Ureter (tissue), 1 donor: ENCODE measurements around the gene UTS2. TPM values are rescaled to one million over a fixed set of nuclear protein-coding genes. Genes with fewer than 3 reads are reported as not detected.

ENCODE experiments used
- DNase-seq: peaks from one replicate; pipeline ENCODE4 v3.0.0-alpha.2; 2020; ENCODE audit warnings: low spot score
- total RNA-seq: library from RNA; stranded (reverse); gene quantifications from one replicate; pipeline ENCODE4 v1.2.4, GENCODE V29; 2023
- donor health status: DM: yes; HTN: yes; CAD: no.

Gene UTS2
- total RNA-seq, 1 donor from 2014 or later = not detected

GRCh38 chr1:7863756-7864328, 11.0 kb upstream of the UTS2 start:
- DNase-seq = no peak

GRCh38 chr1:7862211-7863060, 9.6 kb upstream of the UTS2 start:
- no peak for DNase-seq

DNA sequence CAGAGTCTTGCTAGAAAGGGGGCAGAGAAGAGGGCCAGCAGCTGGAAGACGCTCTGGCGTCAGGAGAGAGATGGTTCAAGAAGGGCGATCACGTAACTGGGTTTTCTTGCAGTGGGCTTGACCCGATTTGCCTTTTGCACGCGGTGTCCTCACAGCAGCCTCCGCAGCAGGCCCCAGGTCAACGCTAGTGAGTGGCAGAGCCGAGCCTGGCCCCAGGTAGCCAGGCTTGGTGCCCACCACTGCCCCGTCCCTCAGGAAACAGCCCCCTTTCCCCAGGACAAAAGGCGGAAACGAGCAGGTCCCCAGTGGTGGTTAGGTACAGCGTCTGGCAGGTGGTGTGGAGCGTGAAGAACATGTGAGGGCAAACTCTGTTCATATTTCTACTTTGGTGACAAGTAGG, 8.6 kb upstream of the UTS2 start:
- no peak for DNase-seq

GRCh38 chr1:7860130-7860529, 7.3 kb upstream of the UTS2 start:
- no peak for DNase-seq

- DNase-seq = no peak
Observed at GRCh38 chr1:7859406-7859805, 6.5 kb upstream of the UTS2 start.

GRCh38 chr1:7857985-7858384, 5.1 kb upstream of the UTS2 start:
- no peak for DNase-seq

GRCh38 chr1:7857000-7857399, 4.1 kb upstream of the UTS2 start:
- no peak for DNase-seq

GRCh38 chr1:7856345-7856744, 3.5 kb upstream of the UTS2 start:
- no peak for DNase-seq

DNA sequence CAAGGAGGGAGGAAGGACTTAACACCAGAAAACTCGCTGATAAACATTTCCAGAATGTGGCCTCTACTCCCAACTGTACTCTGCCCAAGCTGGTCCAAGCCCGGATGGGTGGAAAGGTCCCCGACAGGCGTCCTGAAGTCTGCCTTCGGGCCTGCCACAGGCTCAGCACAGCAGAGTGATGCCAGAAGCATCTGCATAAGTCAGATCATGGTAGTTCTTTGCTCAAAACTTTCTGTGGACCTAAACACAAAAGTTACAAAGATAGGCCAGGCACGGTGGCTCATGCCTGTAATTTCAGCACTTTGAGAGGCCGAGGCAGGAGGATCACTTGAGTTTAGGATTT, 790 bp upstream of the UTS2 start:
- no peak for DNase-seq

- no peak for DNase-seq
Observed at GRCh38 chr1:7850786-7851185, 2.1 kb downstream of the UTS2 start.

GRCh38 chr1:7847599-7847998, 5.3 kb downstream of the UTS2 start:
- DNase-seq = no peak

DNA sequence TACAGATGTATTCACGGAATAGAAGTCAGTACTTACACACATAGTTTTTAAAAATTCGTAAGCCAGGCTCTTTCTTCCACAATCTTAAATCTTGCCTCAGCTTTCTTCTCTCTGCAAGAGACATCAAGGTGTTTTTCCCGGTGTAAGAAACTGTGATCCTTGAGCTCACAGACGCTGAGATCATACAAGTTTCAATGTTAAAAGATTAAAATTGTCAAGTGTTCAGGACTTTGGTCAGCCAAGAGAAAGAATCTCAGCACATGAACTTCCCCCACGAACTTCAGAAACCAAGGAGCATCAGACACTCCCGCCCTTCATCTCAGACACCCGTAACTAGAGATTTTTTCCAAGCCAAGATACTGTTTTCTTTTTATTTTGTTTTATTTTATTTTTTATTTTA, 6.2 kb downstream of the UTS2 start:
- DNase-seq = no peak

DNA sequence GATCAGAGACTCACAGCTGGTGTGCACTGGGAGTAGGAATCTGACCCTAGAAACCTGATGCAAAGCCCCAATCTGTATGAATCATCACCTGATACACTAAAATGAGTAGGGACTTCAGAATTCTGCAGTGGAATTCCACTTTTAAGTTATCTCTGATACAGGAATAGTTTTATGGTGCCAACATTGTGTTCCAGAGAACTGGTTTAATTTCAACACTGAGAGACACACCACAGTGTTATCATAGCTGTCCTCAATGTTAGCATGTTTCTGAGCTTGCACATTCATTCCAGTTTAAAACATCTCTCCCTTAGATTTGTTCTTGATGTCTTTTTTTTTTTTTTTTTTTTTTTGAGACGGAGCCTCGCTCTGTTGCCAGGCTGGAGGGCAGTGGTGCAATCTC, 7.1 kb downstream of the UTS2 start:
- no peak for DNase-seq

DNA sequence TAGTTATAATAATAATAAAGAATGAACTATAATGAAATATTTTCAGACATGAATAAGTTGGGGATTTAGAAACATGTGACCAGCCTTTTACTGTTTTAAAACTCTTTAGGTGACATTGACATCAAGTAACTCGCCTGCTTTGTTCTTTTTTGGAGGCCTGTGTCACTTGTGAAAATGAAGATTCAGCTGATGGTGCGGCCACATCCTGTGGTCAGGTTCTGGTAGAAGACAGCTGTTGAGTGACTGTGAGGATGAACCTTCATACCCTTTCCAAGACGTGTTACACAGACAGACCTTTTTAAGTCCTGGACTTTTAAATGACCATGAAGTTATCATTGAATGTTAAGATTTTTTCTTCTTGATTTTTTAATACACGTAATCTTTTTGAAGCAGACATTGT, 10.3 kb downstream of the UTS2 start:
- DNase-seq = no peak

GRCh38 chr1:7839526-7839925, 13.3 kb downstream of the UTS2 start:
- DNase-seq = no peak

DNA sequence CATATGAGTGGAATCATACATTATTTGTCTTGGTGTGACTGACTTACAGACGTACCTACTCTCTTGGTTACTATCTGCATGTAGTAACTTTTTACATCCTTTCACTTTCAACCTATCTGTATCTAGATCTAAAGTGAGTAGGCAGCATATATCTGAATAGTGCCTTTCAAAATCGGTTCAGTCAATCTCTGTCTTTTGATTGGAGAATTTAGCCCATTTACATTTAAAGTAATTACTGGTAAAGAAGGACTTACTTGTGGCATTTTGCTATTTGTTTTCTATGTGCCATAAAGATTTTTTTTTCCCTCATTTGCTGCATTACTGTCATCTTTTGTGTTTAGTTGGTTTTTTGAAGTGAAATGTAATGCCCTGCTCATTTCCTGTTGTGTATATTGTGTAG, 14.2 kb downstream of the UTS2 start:
- DNase-seq = no peak

GRCh38 chr1:7833035-7833434, 19.8 kb downstream of the UTS2 start:
- DNase-seq = no peak

GRCh38 chr1:7831458-7831857, 21.4 kb downstream of the UTS2 start:
- DNase-seq = no peak

GRCh38 chr1:7827126-7827955, 25.5 kb downstream of the UTS2 start:
- no peak for DNase-seq

DNA sequence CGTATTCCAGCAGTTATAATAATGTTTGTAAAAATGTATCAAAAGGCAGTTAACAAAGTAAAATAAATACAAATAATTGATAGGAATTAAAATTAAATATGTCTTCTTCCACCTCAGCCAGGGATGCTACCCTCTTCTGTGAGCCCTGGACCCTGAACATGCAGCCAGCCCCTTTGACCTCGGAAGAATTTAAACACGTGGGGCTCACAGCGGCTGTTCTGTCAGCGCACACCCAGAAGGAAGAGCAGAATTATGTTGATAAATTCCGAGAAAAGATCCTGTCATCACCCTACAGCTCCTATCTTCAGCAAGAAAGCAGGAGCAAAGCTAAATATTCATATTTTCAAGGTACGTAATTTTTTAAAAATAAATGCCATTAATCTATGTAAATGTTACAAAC, 26.5 kb downstream of the UTS2 start:
- no peak for DNase-seq

- DNase-seq = no peak
Observed at GRCh38 chr1:7824701-7825100, 28.2 kb downstream of the UTS2 start.

DNA sequence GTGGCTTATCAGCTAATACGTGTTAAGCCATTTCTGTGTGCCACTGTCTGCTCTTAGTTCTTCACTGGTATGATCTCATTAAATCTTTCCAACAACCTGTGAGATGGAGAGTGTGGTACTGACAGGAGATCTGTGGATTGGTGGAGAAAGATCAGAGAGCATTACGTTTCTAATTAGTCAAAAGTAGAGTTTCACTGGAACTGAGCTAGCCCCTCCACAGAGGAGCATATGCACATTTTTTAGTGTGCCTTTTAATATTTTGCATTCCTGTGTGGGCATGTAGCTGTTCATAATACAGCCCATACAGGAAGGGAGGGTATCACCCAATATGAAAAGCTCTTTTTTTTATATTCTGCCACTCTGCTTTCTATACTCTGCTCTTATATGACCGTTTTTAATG, 31.6 kb downstream of the UTS2 start:
- no peak for DNase-seq
